H9 (cell line): ENCODE measurements around the gene ZAP70. TPM values are rescaled to one million over a fixed set of nuclear protein-coding genes. Genes with fewer than 3 reads are reported as not detected.
A peak's percentile ranks its signal among the peaks of the same experiment; 100 is the strongest.

Experiments
- DNase-seq: peaks from one replicate; pipeline ENCODE4 v3.0.0-alpha.2; 2017
- H2AFZ ChIP-seq: one replicate; pipeline ENCODE4 v1.6.1; 2013; ENCODE audit warnings: mild to moderate bottlenecking, low read length, control low read depth, moderate library complexity
- H2AK5ac ChIP-seq: 2 replicates; pipeline ENCODE4 v1.6.1; 2013; ENCODE audit warnings: low read length, control low read depth, mixed read lengths; ENCODE audit not compliant: insufficient read length
- H2BK120ac ChIP-seq: one replicate; pipeline ENCODE4 v1.6.1; 2013; ENCODE audit warnings: low read depth, mild to moderate bottlenecking, low read length, control low read depth, inconsistent platforms; ENCODE audit not compliant: poor library complexity, severe bottlenecking
- H2BK12ac ChIP-seq: 2 replicates; pipeline ENCODE4 v1.6.1; 2013; ENCODE audit warnings: low read length, control low read depth, mixed read lengths, low read depth; ENCODE audit not compliant: insufficient read length
- H2BK15ac ChIP-seq: 2 replicates; pipeline ENCODE4 v1.6.1; 2013; ENCODE audit warnings: low read depth, low read length, control low read depth
- H2BK20ac ChIP-seq: one replicate; pipeline ENCODE4 v1.6.1; 2013; ENCODE audit warnings: low read depth, mild to moderate bottlenecking, low read length, control low read depth, inconsistent platforms; ENCODE audit not compliant: poor library complexity, severe bottlenecking
- H2BK5ac ChIP-seq: 2 replicates; pipeline ENCODE4 v1.6.1; 2013; ENCODE audit warnings: low read length, control low read depth, mixed read lengths; ENCODE audit not compliant: insufficient read length
- H3K14ac ChIP-seq: 2 replicates; pipeline ENCODE4 v1.6.1; 2013; ENCODE audit warnings: low read length, control low read depth; ENCODE audit not compliant: insufficient read depth
- H3K18ac ChIP-seq: 2 replicates; pipeline ENCODE4 v1.6.1; 2013; ENCODE audit warnings: low read depth, mild to moderate bottlenecking, mixed read lengths, low read length, control low read depth; ENCODE audit not compliant: insufficient read length
- H3K23ac ChIP-seq: 2 replicates; pipeline ENCODE4 v1.6.1; 2013; ENCODE audit warnings: low read length, control low read depth, mixed read lengths, low read depth; ENCODE audit not compliant: insufficient read length
- H3K23me2 ChIP-seq: 2 replicates; pipeline ENCODE4 v1.6.1; 2013; ENCODE audit warnings: low read depth, mild to moderate bottlenecking, mixed read lengths, low read length, control low read depth; ENCODE audit not compliant: insufficient read length, poor library complexity, severe bottlenecking
- H3K27ac ChIP-seq: 2 replicates; pipeline ENCODE4 v1.5.1; 2013; ENCODE audit warnings: low read length, control low read depth, mixed read lengths, low read depth; ENCODE audit not compliant: insufficient read length
- H3K27me3 ChIP-seq: 2 replicates; pipeline ENCODE4 v1.6.1; 2013; ENCODE audit warnings: low read length, control low read depth, inconsistent platforms; ENCODE audit not compliant: insufficient read depth
- H3K4ac ChIP-seq: 2 replicates; pipeline ENCODE4 v1.6.1; 2013; ENCODE audit warnings: low read depth, mild to moderate bottlenecking, control low read depth, inconsistent platforms, low read length, moderate library complexity
- H3K4me1 ChIP-seq: 2 replicates; pipeline ENCODE4 v1.6.1; 2013; ENCODE audit warnings: low read length, control low read depth, inconsistent platforms; ENCODE audit not compliant: insufficient read depth
- H3K4me2 ChIP-seq: 2 replicates; pipeline ENCODE4 v1.6.1; 2013; ENCODE audit warnings: low read length, control low read depth, mixed read lengths; ENCODE audit not compliant: insufficient read length, insufficient read depth
- H3K56ac ChIP-seq: 2 replicates; pipeline ENCODE4 v1.6.1; 2013; ENCODE audit warnings: low read depth, mild to moderate bottlenecking, mixed read lengths, low read length, control low read depth; ENCODE audit not compliant: insufficient read length
- H3K79me1 ChIP-seq: 2 replicates; pipeline ENCODE4 v1.6.1; 2013; ENCODE audit warnings: low read depth, mild to moderate bottlenecking, moderate library complexity, low read length, control low read depth, inconsistent platforms; ENCODE audit not compliant: insufficient read depth, poor library complexity, severe bottlenecking
- H3K79me2 ChIP-seq: 2 replicates; pipeline ENCODE4 v1.6.1; 2013; ENCODE audit warnings: low read length, control low read depth, inconsistent platforms; ENCODE audit not compliant: insufficient read depth
- H3K9ac ChIP-seq: 2 replicates; pipeline ENCODE4 v1.6.1; 2013; ENCODE audit warnings: low read length, control low read depth, mixed read lengths; ENCODE audit not compliant: insufficient read length; ENCODE audit errors: extremely low read depth
- H3K9me3 ChIP-seq: one replicate; pipeline ENCODE4 v1.6.1; 2013; ENCODE audit warnings: low read depth, low read length, inconsistent platforms; ENCODE audit not compliant: control insufficient read depth
- H3T11ph ChIP-seq: one replicate; pipeline ENCODE4 v1.6.1; 2013; ENCODE audit warnings: mild to moderate bottlenecking, low read length, control low read depth, inconsistent platforms
- H4K20me1 ChIP-seq: one replicate; pipeline ENCODE4 v1.6.1; 2013; ENCODE audit not compliant: control insufficient read depth, insufficient read length, insufficient read depth
- H4K5ac ChIP-seq: 2 replicates; pipeline ENCODE4 v1.6.1; 2013; ENCODE audit warnings: low read depth, mild to moderate bottlenecking, mixed read lengths, low read length, control low read depth; ENCODE audit not compliant: insufficient read length
- H4K8ac ChIP-seq: replicated peaks from 2 replicates; pipeline ENCODE4 v1.6.1; 2013; ENCODE audit warnings: low read length, control low read depth, mixed read lengths, low read depth; ENCODE audit not compliant: insufficient read length
- H4K91ac ChIP-seq: 2 replicates; pipeline ENCODE4 v1.6.1; 2013; ENCODE audit warnings: low read depth, mild to moderate bottlenecking, moderate library complexity, mixed read lengths, low read length, control low read depth; ENCODE audit not compliant: insufficient read length
- H3K27ac Mint-ChIP-seq, 3 experiments: 2 replicates in 2 of 3; 3 replicates in 1 of 3; pipeline ENCODE4 v1.8.0; 2020 to 2021; ENCODE audit warnings: mixed read lengths in 3 of 3, mild to moderate bottlenecking in 1 of 3, moderate library complexity in 1 of 3
- H3K27me3 Mint-ChIP-seq: 2 replicates; pipeline ENCODE4 v1.8.0; 2021; ENCODE audit warnings: low read depth, mild to moderate bottlenecking, moderate library complexity, mixed read lengths
- H3K36me3 Mint-ChIP-seq, 3 experiments: 2 replicates in 2 of 3; 3 replicates in 1 of 3; pipeline ENCODE4 v1.8.0; 2020 to 2021; ENCODE audit warnings: low read depth in 3 of 3, mixed read lengths in 3 of 3; ENCODE audit not compliant: insufficient read depth in 1 of 3
- H3K4me1 Mint-ChIP-seq, 2 experiments: 2 replicates each; pipeline ENCODE4 v1.8.0; 2020; ENCODE audit warnings: mixed read lengths in 2 of 2
- H3K4me3 Mint-ChIP-seq, 2 experiments: 2 replicates in 1 of 2; 3 replicates in 1 of 2; pipeline ENCODE4 v1.8.0; 2020 to 2021; ENCODE audit warnings: mild to moderate bottlenecking in 2 of 2, mixed read lengths in 2 of 2, moderate library complexity in 1 of 2
- H3K9me3 Mint-ChIP-seq, 2 experiments: 2 replicates in 1 of 2; 3 replicates in 1 of 2; pipeline ENCODE4 v1.8.0; 2020; ENCODE audit warnings: mild to moderate bottlenecking in 2 of 2, mixed read lengths in 2 of 2, moderate library complexity in 1 of 2
- CTCF ChIP-seq: fragments of 200-600 bp; sonication (generic); conservative IDR thresholded peaks from 3 replicates; pipeline ENCODE4 v1.8.0; 2021; ENCODE audit warnings: antibody characterized with exemption, mild to moderate bottlenecking
- WGBS: extraction: QIAGEN DNeasy Blood & Tissue Kit; methylation state at CpG from one replicate; pipeline ENCODE4 v1.1.7; 2013; ENCODE audit warnings: missing lambda C conversion rate, low lambda C conversion rate, mixed read lengths; ENCODE audit not compliant: insufficient read length; ENCODE audit errors: extremely low coverage; 5-methylcytosine and 5-hydroxymethylcytosine counted together
- total RNA-seq: library from RNA; stranded (reverse); gene quantifications from 2 replicates; pipeline ENCODE4 v1.2.1, GENCODE V29; 2021

Gene ZAP70
- total RNA-seq, 1 experiment from 2014 or later: 0.24 TPM

DNA sequence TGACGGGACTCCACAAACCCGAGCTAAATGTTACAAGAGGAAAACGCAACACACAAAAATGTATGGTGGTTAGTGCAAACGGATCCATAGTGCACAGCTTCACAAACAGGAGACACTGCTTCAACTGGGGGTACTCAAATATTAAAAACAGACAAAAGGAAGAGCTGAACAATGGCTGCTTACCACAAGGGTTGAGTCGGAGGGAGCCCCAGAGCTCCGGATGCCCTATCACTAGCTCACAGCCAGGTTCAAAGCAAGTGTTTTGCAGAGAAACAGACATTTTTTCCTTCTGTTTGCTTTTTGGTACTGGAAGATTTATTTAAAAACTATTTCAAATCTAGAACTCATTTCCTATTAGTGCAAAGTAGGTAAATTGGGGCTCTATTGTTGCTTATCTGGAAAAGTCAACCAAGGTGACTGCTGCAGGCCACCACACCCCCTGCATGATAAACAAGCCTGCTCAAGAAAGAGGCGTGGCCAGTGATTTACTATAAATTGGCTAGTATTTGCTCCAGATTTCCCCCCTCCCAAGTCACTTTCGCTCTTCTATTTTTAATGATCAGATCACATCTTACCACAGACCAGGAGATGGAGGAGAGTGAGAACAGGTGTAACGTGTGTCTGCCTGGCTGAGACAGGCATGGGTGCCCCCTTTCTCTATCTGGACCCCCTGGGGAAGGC is 46.5 kb downstream of the ZAP70 start:
- Histone ChIP-seq H3K27me3 (no peaks in the 10 kb centered on the region), H2BK12ac (no peak overlapping the region), H3K79me1 (no peaks in the 10 kb centered on the region), H2BK20ac (no peak overlapping the region), H2BK15ac (no peak overlapping the region), H3K56ac (no peak overlapping the region), H4K91ac (no peak overlapping the region), H2BK5ac (no peak overlapping the region), H3K9ac (no peak overlapping the region), H3K4ac (no peak overlapping the region), H3K18ac (no peak overlapping the region), H3K27ac (no peak overlapping the region), H3K4me1 (no peaks in the 10 kb centered on the region), H2BK120ac (no peak overlapping the region), H2AFZ (no peak overlapping the region), H3K4me2 (no peak overlapping the region), H3K9me3 (no peaks in the 10 kb centered on the region), H3K23me2 (no peaks in the 10 kb centered on the region), H3T11ph (no peak overlapping the region), H4K20me1 (no peaks in the 10 kb centered on the region), H3K14ac (no peak overlapping the region), H4K5ac (no peak overlapping the region), H3K23ac (no peak overlapping the region), H3K79me2 (no peaks in the 10 kb centered on the region), H2AK5ac (no peak overlapping the region), H4K8ac (no peak overlapping the region)
- peaks cover 8 to 17% of the 10 kb centered on the region in 2 experiments; a peak in 3 of 4 replicates for H3K4me1 Mint-ChIP-seq
- DNase-seq: peak; percentile 11
- no peak for TF ChIP-seq CTCF
- no peaks in the 10 kb centered on the region; a peak in 1 of 5 replicates for H3K9me3 Mint-ChIP-seq
- H3K36me3 Mint-ChIP-seq: peaks cover 10 to 61% (median 55%) of the 10 kb centered on the region in 3 experiments
- no peaks in the 10 kb centered on the region for H3K27me3 Mint-ChIP-seq
- H3K4me3 Mint-ChIP-seq: no peak overlapping the region
- no CpG with 5 or more reads among the region's 9 CpGs for WGBS
- no peak overlapping the region for H3K27ac Mint-ChIP-seq
